SK-N-SH (cell line): ENCODE data around the gene NUCB1. TPM values are rescaled to one million over a fixed set of nuclear protein-coding genes. Genes with fewer than 3 reads are reported as not detected.

Source experiments
- CTCF ChIA-PET: fragments of 300-600, 350-600 bp; formaldehyde crosslinking; extraction: SDS; loops from one replicate; lab custom pipeline; 2021; lab: Yijun Ruan, JAX
- POLR2A ChIA-PET: fragments of 350-600 bp; sonication (Branson Sonifier 250); formaldehyde crosslinking; extraction: SDS; loops from one replicate; lab custom pipeline; 2020; ENCODE audit warnings: antibody characterized with exemption, inconsistent platforms; lab: Yijun Ruan, JAX
- DNase-seq: peaks from one replicate; pipeline ENCODE4 v3.0.0; 2012
- H2AFZ ChIP-seq: fragments of 200-600 bp; sonication (generic); 2 replicates; pipeline ENCODE4 v1.8.1; 2016; ENCODE audit warnings: antibody characterized with exemption, mild to moderate bottlenecking, low read depth
- H3F3A ChIP-seq: fragments of 200-600 bp; sonication (generic); replicated peaks from 2 replicates; pipeline ENCODE3; 2016; ENCODE audit warnings: antibody characterized with exemption, mild to moderate bottlenecking; ENCODE audit not compliant: insufficient read depth
- H3K27ac ChIP-seq, 2 experiments: fragments of 200-500 bp in 1 of 2; fragments of 200-600 bp in 1 of 2; sonication (Bioruptor generic) in 1 of 2; sonication (generic), shearing (Covaris generic) in 1 of 2; 2 replicates each; pipeline versions ENCODE4 v1.5.1 to v1.6.1; 2014 to 2016; ENCODE audit warnings: low read depth in 2 of 2, inconsistent platforms in 1 of 2, low read length in 1 of 2, mild to moderate bottlenecking in 1 of 2, mixed read lengths in 1 of 2
- H3K27me3 ChIP-seq: fragments of 200-600 bp; sonication (generic), shearing (Covaris generic); 2 replicates; pipeline ENCODE4 v1.6.1; 2016; ENCODE audit warnings: mixed run types; ENCODE audit not compliant: insufficient read depth
- H3K36me3 ChIP-seq, 2 experiments: fragments of 200-500 bp in 1 of 2; fragments of 200-600 bp in 1 of 2; sonication (Bioruptor generic) in 1 of 2; sonication (generic) in 1 of 2; replicated peaks in 1 of 2; 2 replicates each; pipeline versions ENCODE3 to v1.5.1; 2014 to 2016; ENCODE audit warnings: low read length in 1 of 2, mild to moderate bottlenecking in 1 of 2; ENCODE audit not compliant: insufficient read depth in 2 of 2, control insufficient read depth in 1 of 2
- H3K4me1 ChIP-seq, 2 experiments: fragments of 200-500 bp in 1 of 2; fragments of 200-600 bp in 1 of 2; sonication (Bioruptor generic) in 1 of 2; sonication (generic), shearing (Covaris generic) in 1 of 2; 2 replicates each; pipeline versions ENCODE4 v1.5.1 to v1.6.1; 2014 to 2016; ENCODE audit warnings: low read depth in 1 of 2, low read length in 1 of 2, mixed run types in 1 of 2; ENCODE audit not compliant: insufficient read depth in 2 of 2, control insufficient read depth in 1 of 2
- H3K4me2 ChIP-seq: fragments of 200-600 bp; sonication (generic), shearing (Covaris generic); 2 replicates; pipeline ENCODE4 v1.6.1; 2017; ENCODE audit warnings: mixed run types
- H3K4me3 ChIP-seq, 2 experiments: fragments of 200-500 bp in 1 of 2; fragments of 200-600 bp in 1 of 2; sonication (Bioruptor generic) in 1 of 2; sonication (generic), shearing (Covaris generic) in 1 of 2; 2 replicates each; pipeline versions ENCODE4 v1.5.1 to v1.8.1; 2014 to 2016; ENCODE audit warnings: low read depth in 2 of 2, inconsistent platforms in 1 of 2, low read length in 1 of 2, mild to moderate bottlenecking in 1 of 2, mixed read lengths in 1 of 2, moderate library complexity in 1 of 2
- H3K79me2 ChIP-seq: fragments of 200-600 bp; sonication (generic); 2 replicates; pipeline ENCODE4 v1.8.1; 2017; ENCODE audit warnings: mild to moderate bottlenecking; ENCODE audit not compliant: insufficient read depth
- H3K9ac ChIP-seq: fragments of 200-600 bp; sonication (generic); 2 replicates; pipeline ENCODE4 v1.6.1; 2017; ENCODE audit warnings: mixed run types
- H3K9me2 ChIP-seq: fragments of 200-600 bp; sonication (generic); 2 replicates; pipeline ENCODE4 v1.6.1; 2017; ENCODE audit warnings: mixed run types
- H3K9me3 ChIP-seq: fragments of 200-600 bp; sonication (generic); 2 replicates; pipeline ENCODE4 v1.6.1; 2017; ENCODE audit warnings: mixed run types, mild to moderate bottlenecking, moderate library complexity
- H4K20me1 ChIP-seq: fragments of 200-600 bp; sonication (generic); 2 replicates; pipeline ENCODE4 v1.6.1; 2017; ENCODE audit warnings: mild to moderate bottlenecking, mixed run types; ENCODE audit not compliant: insufficient read depth
- ELF1 ChIP-seq: IDR thresholded peaks from 2 replicates; pipeline ENCODE4 v1.4.0; 2012
- EP300 ChIP-seq, 2 experiments: IDR thresholded peaks; 2 replicates each; pipeline versions ENCODE4 v1.4.0 to v1.6.1; 2012; ENCODE audit warnings: borderline replicate concordance in 1 of 2, low read depth in 1 of 2, low read length in 1 of 2
- EZH2phosphoT487 ChIP-seq: fragments of 200-600 bp; sonication (generic); IDR thresholded peaks from 2 replicates; pipeline ENCODE4 v1.6.1; 2017; ENCODE audit warnings: low read depth, mixed run types, mild to moderate bottlenecking, antibody characterized with exemption, moderate library complexity, borderline replicate concordance
- FOSL2 ChIP-seq: IDR thresholded peaks from 2 replicates; pipeline ENCODE4 v1.4.0; 2012; ENCODE audit warnings: low read depth, mild to moderate bottlenecking, moderate library complexity, borderline replicate concordance
- FOXJ3 ChIP-seq: sonication (generic); formaldehyde crosslinking; IDR thresholded peaks from 2 replicates; pipeline ENCODE4 v1.5.1; 2020; ENCODE audit warnings: mild to moderate bottlenecking, missing genetic modification reagents
- GABPA ChIP-seq: IDR thresholded peaks from 2 replicates; pipeline ENCODE4 v1.4.0; 2012; ENCODE audit warnings: low read depth, mild to moderate bottlenecking
- MEF2A ChIP-seq: IDR thresholded peaks from 2 replicates; pipeline ENCODE4 v1.4.0; 2012; ENCODE audit warnings: low read depth, borderline replicate concordance
- MXI1 ChIP-seq: IDR thresholded peaks from 2 replicates; pipeline ENCODE4 v1.6.1; 2012; ENCODE audit warnings: mild to moderate bottlenecking, low read depth, low read length, improper control_type of control experiment
- NFIC ChIP-seq: IDR thresholded peaks from 2 replicates; pipeline ENCODE4 v1.4.0; 2012; ENCODE audit warnings: borderline replicate concordance
- NRF1 ChIP-seq: IDR thresholded peaks from 2 replicates; pipeline ENCODE4 v1.6.1; 2012; ENCODE audit warnings: low read depth, mild to moderate bottlenecking, low read length
- RAD21 ChIP-seq: IDR thresholded peaks from 2 replicates; pipeline ENCODE4 v1.6.1; 2012; ENCODE audit warnings: mild to moderate bottlenecking, low read length
- RCOR1 ChIP-seq: fragments of 150-350 bp; IDR thresholded peaks from 2 replicates; pipeline ENCODE4 v1.6.1; 2017; ENCODE audit warnings: antibody characterized with exemption, low read length
- RXRA ChIP-seq: IDR thresholded peaks from 2 replicates; pipeline ENCODE4 v1.4.0; 2012; ENCODE audit warnings: low read depth, mild to moderate bottlenecking, borderline replicate concordance
- SIN3A ChIP-seq: IDR thresholded peaks from 2 replicates; pipeline ENCODE4 v1.6.1; 2012; ENCODE audit warnings: low read depth, mild to moderate bottlenecking, low read length, moderate library complexity, borderline replicate concordance
- TAF1 ChIP-seq: IDR thresholded peaks from 2 replicates; pipeline ENCODE4 v1.6.1; 2012; ENCODE audit warnings: low read depth, mild to moderate bottlenecking, low read length, moderate library complexity, borderline replicate concordance
- TCF12 ChIP-seq: IDR thresholded peaks from 2 replicates; pipeline ENCODE4 v1.4.0; 2012
- TEAD4 ChIP-seq: IDR thresholded peaks from 2 replicates; pipeline ENCODE4 v1.4.0; 2012; ENCODE audit warnings: mild to moderate bottlenecking, borderline replicate concordance; ENCODE audit not compliant: insufficient read depth
- YY1 ChIP-seq: IDR thresholded peaks from 2 replicates; pipeline ENCODE4 v1.4.0; 2012; ENCODE audit warnings: low read depth, mild to moderate bottlenecking
- WGBS: methylation state at CpG from one replicate; pipeline ENCODE4 v1.1.6; 2017; ENCODE audit warnings: low lambda C conversion rate; 5-methylcytosine and 5-hydroxymethylcytosine counted together
- polyA plus RNA-seq, 3 experiments: library from polyadenylated mRNA; depleted of rRNA; stranded (reverse); fragments of >200 nt; gene quantifications; 2 replicates each; pipeline ENCODE4 v1.2.3, GENCODE V29; 2012
- TF ChIP-seq, protein P1 (sequence below): fragments of 150-350 bp; IDR thresholded peaks from 2 replicates; pipeline ENCODE4 v1.6.1; 2017; ENCODE audit warnings: antibody characterized with exemption, low read length, low read depth, borderline replicate concordance
- TF ChIP-seq, protein P2 (sequence below): IDR thresholded peaks from 2 replicates; pipeline ENCODE4 v1.4.0; 2012; ENCODE audit warnings: low read depth, borderline replicate concordance
- TF ChIP-seq, protein P3 (sequence below): fragments of 200-600 bp; sonication (generic); IDR thresholded peaks from 2 replicates; pipeline ENCODE4 v1.6.1; 2017; ENCODE audit warnings: antibody characterized with exemption, mild to moderate bottlenecking, moderate library complexity
- TF ChIP-seq, protein P4 (sequence below): IDR thresholded peaks from 2 replicates; pipeline ENCODE4; 2012
- TF ChIP-seq, protein P5 (sequence below): IDR thresholded peaks from 2 replicates; pipeline ENCODE4 v1.6.1; 2012; ENCODE audit warnings: mild to moderate bottlenecking, low read depth, low read length, moderate library complexity

NUCB1 gene
- polyA plus RNA-seq, 1 of the 3 experiments (the other 2 are of a cell fraction) = 397 TPM

DNA sequence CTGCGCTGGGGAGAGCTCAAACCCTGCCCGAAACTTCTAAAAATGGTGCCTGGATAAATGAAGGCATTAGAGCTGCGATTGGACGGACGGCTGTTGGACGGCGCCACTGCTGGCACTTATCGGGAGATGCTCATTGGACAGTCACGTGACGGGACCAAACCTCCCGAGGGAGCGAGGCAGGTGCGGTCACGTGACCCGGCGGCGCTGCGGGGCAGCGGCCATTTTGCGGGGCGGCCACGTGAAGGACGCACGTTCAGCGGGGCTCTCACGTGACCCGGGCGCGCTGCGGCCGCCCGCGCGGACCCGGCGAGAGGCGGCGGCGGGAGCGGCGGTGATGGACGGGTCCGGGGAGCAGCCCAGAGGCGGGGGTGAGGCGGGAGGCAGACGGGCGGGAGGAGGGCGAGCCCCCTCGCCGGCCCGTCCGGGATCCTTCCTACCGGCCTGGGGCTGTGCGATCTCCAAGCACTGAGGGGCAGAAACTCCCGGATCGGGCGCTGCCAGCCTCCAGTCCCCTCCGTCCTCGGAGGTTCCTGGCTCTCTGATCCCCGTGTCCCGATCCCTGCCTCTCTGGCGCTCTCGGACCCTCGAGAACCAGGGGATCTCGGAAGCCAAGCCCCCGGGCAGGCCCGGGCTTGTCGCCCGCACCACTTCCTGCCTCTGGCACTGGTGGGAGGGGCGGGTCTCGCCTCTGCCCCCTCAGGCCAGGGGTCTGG is 54.6 kb downstream of the NUCB1 start, which contains the start of gene BAX:
BAX (plus strand) TSS at position 281 of the 713 bp plus-strand sequence; CDS start at position 335, 54 bp downstream.
- peaks cover 8 to 10% of the 10 kb centered on the region in 2 experiments; a peak in 2 of 4 replicates for H3K4me1 ChIP-seq
- peak within 1 kb of the TSS; percentile 92 for H3K4me2 ChIP-seq
- H3K9me2 ChIP-seq = no peaks in the 10 kb centered on the region
- no peaks in the 10 kb centered on the region for H4K20me1 ChIP-seq
- 2% methylated on average over 17 of the region's 71 CpGs for WGBS
- DNase-seq = peak; percentile 99
- H2AFZ ChIP-seq = peak within 1 kb of the TSS; percentile 100
- H3K79me2 ChIP-seq = peaks cover 41% of the 10 kb centered on the region
- peaks cover 8 to 27% of the 10 kb centered on the region in 2 experiments for H3K36me3 ChIP-seq
- peak within 1 kb of the TSS; percentile 97 for H3K9ac ChIP-seq
- peak within 1 kb of the TSS; percentile 83 to 86 for H3K27ac ChIP-seq
- H3K9me3 ChIP-seq = no peaks in the 10 kb centered on the region
- peaks cover 8% of the 10 kb centered on the region for H3F3A ChIP-seq
- ChIA-PET CTCF (interaction anchor here (0.7 to 2.6 kb wide), 7 partner anchors 16 to 309 kb away, joined by 3 to 7 read pairs (median 3); partner anchors contain the start of genes CA11 and HSD17B14), POLR2A (interaction anchor here (1.0 to 1.6 kb wide), 4 partner anchors 10 to 83 kb away, joined by 4 to 11 read pairs (median 5); partner anchors contain the start of genes DHDH, NUCB1 and PPP1R15A)
- H3K4me3 ChIP-seq = peak within 1 kb of the TSS; percentile 76 to 80
- no peaks in the 10 kb centered on the region for H3K27me3 ChIP-seq
- TF ChIP-seq, protein P1, sequence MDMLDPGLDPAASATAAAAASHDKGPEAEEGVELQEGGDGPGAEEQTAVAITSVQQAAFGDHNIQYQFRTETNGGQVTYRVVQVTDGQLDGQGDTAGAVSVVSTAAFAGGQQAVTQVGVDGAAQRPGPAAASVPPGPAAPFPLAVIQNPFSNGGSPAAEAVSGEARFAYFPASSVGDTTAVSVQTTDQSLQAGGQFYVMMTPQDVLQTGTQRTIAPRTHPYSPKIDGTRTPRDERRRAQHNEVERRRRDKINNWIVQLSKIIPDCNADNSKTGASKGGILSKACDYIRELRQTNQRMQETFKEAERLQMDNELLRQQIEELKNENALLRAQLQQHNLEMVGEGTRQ = peak; percentile 100
- TF ChIP-seq, protein P2, sequence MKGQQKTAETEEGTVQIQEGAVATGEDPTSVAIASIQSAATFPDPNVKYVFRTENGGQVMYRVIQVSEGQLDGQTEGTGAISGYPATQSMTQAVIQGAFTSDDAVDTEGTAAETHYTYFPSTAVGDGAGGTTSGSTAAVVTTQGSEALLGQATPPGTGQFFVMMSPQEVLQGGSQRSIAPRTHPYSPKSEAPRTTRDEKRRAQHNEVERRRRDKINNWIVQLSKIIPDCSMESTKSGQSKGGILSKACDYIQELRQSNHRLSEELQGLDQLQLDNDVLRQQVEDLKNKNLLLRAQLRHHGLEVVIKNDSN = peak; percentile 100
- TF ChIP-seq TCF12 (no peak), GABPA (no peak), MXI1 (peak; percentile 89), TAF1 (peak; percentile 65; the same call in 1 of the 2 replicates), FOXJ3 (no peak), SIN3A (peak; percentile 71; the same call in 1 of the 2 replicates), FOSL2 (no peak), RXRA (no peak), EZH2phosphoT487 (no peak), EP300 (IDR thresholded peaks at IDR 0.05; ENCODE audit: borderline replicate concordance in 1 of 2, low read depth in 1 of 2, low read length in 1 of 2) (peak; percentile 13 to 20; a peak in 1 of 4 replicates), RAD21 (0 out of 2 replicates have a peak, but pooled peaks have one; percentile 1), ELF1 (peak; percentile 27), TEAD4 (no peak), RCOR1 (peak; percentile 85), YY1 (peak; percentile 97), MEF2A (no peak), NFIC (no peak), NRF1 (no peak)
- TF ChIP-seq, protein P3, sequence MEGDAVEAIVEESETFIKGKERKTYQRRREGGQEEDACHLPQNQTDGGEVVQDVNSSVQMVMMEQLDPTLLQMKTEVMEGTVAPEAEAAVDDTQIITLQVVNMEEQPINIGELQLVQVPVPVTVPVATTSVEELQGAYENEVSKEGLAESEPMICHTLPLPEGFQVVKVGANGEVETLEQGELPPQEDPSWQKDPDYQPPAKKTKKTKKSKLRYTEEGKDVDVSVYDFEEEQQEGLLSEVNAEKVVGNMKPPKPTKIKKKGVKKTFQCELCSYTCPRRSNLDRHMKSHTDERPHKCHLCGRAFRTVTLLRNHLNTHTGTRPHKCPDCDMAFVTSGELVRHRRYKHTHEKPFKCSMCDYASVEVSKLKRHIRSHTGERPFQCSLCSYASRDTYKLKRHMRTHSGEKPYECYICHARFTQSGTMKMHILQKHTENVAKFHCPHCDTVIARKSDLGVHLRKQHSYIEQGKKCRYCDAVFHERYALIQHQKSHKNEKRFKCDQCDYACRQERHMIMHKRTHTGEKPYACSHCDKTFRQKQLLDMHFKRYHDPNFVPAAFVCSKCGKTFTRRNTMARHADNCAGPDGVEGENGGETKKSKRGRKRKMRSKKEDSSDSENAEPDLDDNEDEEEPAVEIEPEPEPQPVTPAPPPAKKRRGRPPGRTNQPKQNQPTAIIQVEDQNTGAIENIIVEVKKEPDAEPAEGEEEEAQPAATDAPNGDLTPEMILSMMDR = no peak
- TF ChIP-seq, protein P4, sequence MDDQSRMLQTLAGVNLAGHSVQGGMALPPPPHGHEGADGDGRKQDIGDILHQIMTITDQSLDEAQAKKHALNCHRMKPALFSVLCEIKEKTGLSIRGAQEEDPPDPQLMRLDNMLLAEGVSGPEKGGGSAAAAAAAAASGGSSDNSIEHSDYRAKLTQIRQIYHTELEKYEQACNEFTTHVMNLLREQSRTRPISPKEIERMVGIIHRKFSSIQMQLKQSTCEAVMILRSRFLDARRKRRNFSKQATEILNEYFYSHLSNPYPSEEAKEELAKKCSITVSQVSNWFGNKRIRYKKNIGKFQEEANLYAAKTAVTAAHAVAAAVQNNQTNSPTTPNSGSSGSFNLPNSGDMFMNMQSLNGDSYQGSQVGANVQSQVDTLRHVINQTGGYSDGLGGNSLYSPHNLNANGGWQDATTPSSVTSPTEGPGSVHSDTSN = peak; percentile 66
- TF ChIP-seq, protein P5, sequence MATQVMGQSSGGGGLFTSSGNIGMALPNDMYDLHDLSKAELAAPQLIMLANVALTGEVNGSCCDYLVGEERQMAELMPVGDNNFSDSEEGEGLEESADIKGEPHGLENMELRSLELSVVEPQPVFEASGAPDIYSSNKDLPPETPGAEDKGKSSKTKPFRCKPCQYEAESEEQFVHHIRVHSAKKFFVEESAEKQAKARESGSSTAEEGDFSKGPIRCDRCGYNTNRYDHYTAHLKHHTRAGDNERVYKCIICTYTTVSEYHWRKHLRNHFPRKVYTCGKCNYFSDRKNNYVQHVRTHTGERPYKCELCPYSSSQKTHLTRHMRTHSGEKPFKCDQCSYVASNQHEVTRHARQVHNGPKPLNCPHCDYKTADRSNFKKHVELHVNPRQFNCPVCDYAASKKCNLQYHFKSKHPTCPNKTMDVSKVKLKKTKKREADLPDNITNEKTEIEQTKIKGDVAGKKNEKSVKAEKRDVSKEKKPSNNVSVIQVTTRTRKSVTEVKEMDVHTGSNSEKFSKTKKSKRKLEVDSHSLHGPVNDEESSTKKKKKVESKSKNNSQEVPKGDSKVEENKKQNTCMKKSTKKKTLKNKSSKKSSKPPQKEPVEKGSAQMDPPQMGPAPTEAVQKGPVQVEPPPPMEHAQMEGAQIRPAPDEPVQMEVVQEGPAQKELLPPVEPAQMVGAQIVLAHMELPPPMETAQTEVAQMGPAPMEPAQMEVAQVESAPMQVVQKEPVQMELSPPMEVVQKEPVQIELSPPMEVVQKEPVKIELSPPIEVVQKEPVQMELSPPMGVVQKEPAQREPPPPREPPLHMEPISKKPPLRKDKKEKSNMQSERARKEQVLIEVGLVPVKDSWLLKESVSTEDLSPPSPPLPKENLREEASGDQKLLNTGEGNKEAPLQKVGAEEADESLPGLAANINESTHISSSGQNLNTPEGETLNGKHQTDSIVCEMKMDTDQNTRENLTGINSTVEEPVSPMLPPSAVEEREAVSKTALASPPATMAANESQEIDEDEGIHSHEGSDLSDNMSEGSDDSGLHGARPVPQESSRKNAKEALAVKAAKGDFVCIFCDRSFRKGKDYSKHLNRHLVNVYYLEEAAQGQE = peak; percentile 61
